ENCODE results near the gene SDCCAG8. TPM values are rescaled to one million over a fixed set of nuclear protein-coding genes. Genes with fewer than 3 reads are reported as not detected.

Gene SDCCAG8
- polyA plus RNA-seq, 3 donors: 33.2 to 34.4 (median 33.4) TPM

- no peak overlapping the region for H3K27ac Mint-ChIP-seq
- WGBS (ENCODE audit: insufficient coverage): 100% methylated on average over 6 of the region's 10 CpGs
- no peaks in the 10 kb centered on the region for H4K20me1 ChIP-seq (ENCODE audit: insufficient read depth, low read length)
These were observed 243.9 kb downstream of the SDCCAG8 start for GRCh38 chr1:243499711-243500110.

GRCh38 chr1:243500512-243500911 is 244.7 kb downstream of the SDCCAG8 start:
- peaks cover 0 to 16% of the 10 kb centered on the region in 2 donors for H3K36me3 ChIP-seq (replicated peaks in 1 of 2; ENCODE audit: control insufficient read depth in 1 of 2, insufficient read depth in 2 of 2, low read length in 2 of 2)
- H3K4me3 ChIP-seq (replicated peaks in 1 of 3; ENCODE audit: low read depth in 2 of 3, low read length in 3 of 3): no peak overlapping the region
- Mint-ChIP-seq H3K27me3 (ENCODE audit: low read depth in 3 of 3) (no peaks in the 10 kb centered on the region), H3K36me3 (peaks cover 39 to 51% of the 10 kb centered on the region in 2 donors), H3K4me1 (peaks cover 15% of the 10 kb centered on the region), H3K27ac (no peak overlapping the region), H3K4me3 (no peak overlapping the region), H3K9me3 (peaks cover 0 to 1% (median 0%) of the 10 kb centered on the region in 7 donors)
- no CpG with 5 or more reads among the region's 5 CpGs for WGBS (ENCODE audit: insufficient coverage)
- H3K27ac ChIP-seq (ENCODE audit: low read depth in 1 of 2, low read length in 2 of 2): no peak overlapping the region
- intact Hi-C loops (cut with micrococcal nuclease): no loop called here
- peaks cover 17 to 18% of the 10 kb centered on the region in 2 donors for H3K4me1 ChIP-seq (ENCODE audit: control insufficient read depth in 1 of 2, insufficient read depth in 2 of 2, low read length in 2 of 2)
- TF ChIP-seq CTCF (IDR thresholded peaks at IDR 0.05): no peak
- H3K4me2 ChIP-seq (replicated peaks; ENCODE audit: extremely low read depth, low read length, poor library complexity, severe bottlenecking): no peak overlapping the region
- H3K9ac ChIP-seq (ENCODE audit: insufficient read depth, low read length, poor library complexity, severe bottlenecking): no peak overlapping the region
- no peaks in the 10 kb centered on the region for H4K20me1 ChIP-seq (ENCODE audit: insufficient read depth, low read length)
- H3K27me3 ChIP-seq (ENCODE audit: control insufficient read depth in 2 of 2, insufficient read depth in 2 of 2, low read length in 2 of 2): no peaks in the 10 kb centered on the region
- no peak overlapping the region for H2AFZ ChIP-seq (ENCODE audit: insufficient read depth, low read depth, low read length, poor library complexity, severe bottlenecking)
- no peaks in the 10 kb centered on the region for H3K9me3 ChIP-seq (replicated peaks in 1 of 2; ENCODE audit: control insufficient read depth in 1 of 2, insufficient read depth in 1 of 2, low read length in 2 of 2)
- no peaks in the 10 kb centered on the region for H3K79me2 ChIP-seq (ENCODE audit: insufficient read depth, low read length)
- DNase-seq: no peak

More at GRCh38 chr1:243499711-243500110, 243.9 kb downstream of the SDCCAG8 start:
- no peaks in the 10 kb centered on the region for H3K9me3 ChIP-seq (replicated peaks in 1 of 2; ENCODE audit: control insufficient read depth in 1 of 2, insufficient read depth in 1 of 2, low read length in 2 of 2)
- no peak for TF ChIP-seq CTCF (IDR thresholded peaks at IDR 0.05)
- H3K79me2 ChIP-seq (ENCODE audit: insufficient read depth, low read length): no peaks in the 10 kb centered on the region
- peaks cover 25 to 26% of the 10 kb centered on the region in 2 donors for H3K4me1 ChIP-seq (ENCODE audit: control insufficient read depth in 1 of 2, insufficient read depth in 2 of 2, low read length in 2 of 2)
- H2AFZ ChIP-seq (ENCODE audit: insufficient read depth, low read depth, low read length, poor library complexity, severe bottlenecking): no peak overlapping the region
- no peak overlapping the region for H3K27ac ChIP-seq (ENCODE audit: low read depth in 1 of 2, low read length in 2 of 2)
- intact Hi-C loops (cut with micrococcal nuclease): loop anchor here in 1 of 2 donors (10.0 kb wide), 1 partner anchor 145 kb away; no protein-coding TSS in a partner anchor
- no peak overlapping the region for H3K4me3 ChIP-seq (replicated peaks in 1 of 3; ENCODE audit: low read depth in 2 of 3, low read length in 3 of 3)
- H3K9ac ChIP-seq (ENCODE audit: insufficient read depth, low read length, poor library complexity, severe bottlenecking): no peak overlapping the region
- DNase-seq: no peak
- Mint-ChIP-seq H3K4me1 (peaks cover 21% of the 10 kb centered on the region), H3K27me3 (ENCODE audit: low read depth in 3 of 3) (no peaks in the 10 kb centered on the region), H3K9me3 (peaks cover 0 to 1% (median 0%) of the 10 kb centered on the region in 7 donors), H3K36me3 (peaks cover 33 to 51% of the 10 kb centered on the region in 2 donors), H3K4me3 (no peak overlapping the region)
- peaks cover 0 to 16% of the 10 kb centered on the region in 2 donors for H3K36me3 ChIP-seq (replicated peaks in 1 of 2; ENCODE audit: control insufficient read depth in 1 of 2, insufficient read depth in 2 of 2, low read length in 2 of 2)
- no peak overlapping the region for H3K4me2 ChIP-seq (replicated peaks; ENCODE audit: extremely low read depth, low read length, poor library complexity, severe bottlenecking)
- no peaks in the 10 kb centered on the region for H3K27me3 ChIP-seq (ENCODE audit: control insufficient read depth in 2 of 2, insufficient read depth in 2 of 2, low read length in 2 of 2)

All from CD14-positive monocyte (primary cell).